GM04503 (cell line): ENCODE data around the gene RNF167.
A peak's percentile ranks its signal among the peaks of the same experiment; 100 is the strongest.
"Not testable (repeated sequence)": the region's sequence is repeated elsewhere in the genome, so short reads cannot be mapped to it uniquely, and the experiment has no call there.

ENCODE experiments used
- DNase-seq: peaks from one replicate; pipeline ENCODE4 v3.0.0-alpha.2; 2012; ENCODE audit warnings: low read depth

Gene RNF167

DNA sequence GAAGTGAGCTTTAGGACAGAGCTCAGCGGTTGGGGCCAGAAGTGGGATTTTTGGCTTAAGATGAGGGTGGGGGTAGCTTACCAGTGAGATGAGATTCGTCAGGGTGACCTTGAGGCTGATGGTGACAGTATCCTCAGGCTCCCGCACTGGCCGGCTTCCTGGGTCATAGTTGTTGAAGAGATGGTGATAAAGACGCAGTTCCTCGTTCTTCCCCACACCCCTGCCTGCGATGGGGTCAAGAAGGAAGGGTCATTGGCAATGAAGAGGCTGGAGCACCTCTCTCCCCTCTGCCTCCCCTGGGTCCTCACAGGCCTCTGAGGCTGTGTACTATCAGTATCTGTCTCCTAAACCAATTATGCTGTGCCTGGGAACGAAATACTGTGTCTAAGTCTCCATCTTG, 37.5 kb upstream of the RNF167 start:
- DNase-seq = no peak

DNA sequence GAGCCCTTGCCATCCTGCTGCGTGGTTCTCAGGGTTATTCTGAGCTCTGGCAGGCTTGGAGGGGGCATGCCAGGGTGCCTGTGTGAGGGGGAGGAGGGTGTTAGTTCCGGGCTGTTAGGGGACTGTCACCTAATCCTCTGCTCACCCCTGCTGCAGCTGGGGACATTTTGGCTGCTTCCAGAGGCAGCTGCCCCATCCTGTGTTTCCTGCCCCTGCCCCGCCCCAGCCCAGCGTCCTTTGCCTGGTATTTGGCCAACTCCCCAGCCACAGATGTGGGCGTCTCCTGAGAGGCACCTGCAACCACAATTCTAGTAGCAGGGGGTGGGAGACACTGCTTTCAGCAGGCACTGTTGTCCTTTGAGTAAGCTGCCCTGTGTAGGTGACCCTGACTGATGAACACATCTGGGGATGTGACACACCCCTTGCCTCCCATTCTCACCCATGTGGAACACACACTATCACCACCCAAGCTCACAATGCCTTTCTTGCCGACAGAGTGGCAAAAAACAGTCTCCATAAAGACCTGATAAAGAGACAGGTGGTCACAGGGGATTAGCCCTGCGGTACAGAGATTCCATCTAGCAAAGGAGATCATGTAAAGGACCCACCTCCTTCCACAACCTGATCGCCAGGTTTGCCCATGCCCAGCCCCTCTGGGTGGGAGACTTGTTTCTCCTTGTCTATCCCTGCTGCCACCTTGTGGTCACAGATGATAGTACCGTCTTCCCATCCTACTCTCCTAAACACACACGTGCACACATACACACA, 36.8 kb upstream of the RNF167 start, which contains the start of gene CHRNE:
TSS of gene CHRNE (minus strand) at position 48 of the 768 bp plus-strand sequence. CDS start at position 13, 35 bp downstream.
- no peak for DNase-seq

DNA sequence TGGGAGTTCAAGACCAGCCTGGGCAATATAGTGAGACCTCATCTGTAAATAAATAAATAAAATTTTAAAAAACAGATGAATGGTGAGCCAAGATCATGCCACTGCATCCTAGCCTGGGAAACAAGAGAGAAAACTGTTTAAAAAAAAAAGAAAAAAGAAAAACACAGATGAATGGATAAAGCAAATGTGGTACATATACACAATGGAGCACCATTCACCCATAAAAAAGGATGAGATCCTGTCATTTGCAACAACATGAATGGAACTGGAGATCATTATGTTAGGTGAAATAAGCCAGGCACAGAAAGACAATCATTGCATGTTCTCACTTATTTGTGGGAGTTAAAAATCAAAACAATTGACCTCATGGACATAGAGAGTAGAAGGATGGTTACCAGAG, 33.4 kb upstream of the RNF167 start:
- DNase-seq = not testable (repeated sequence)

DNA sequence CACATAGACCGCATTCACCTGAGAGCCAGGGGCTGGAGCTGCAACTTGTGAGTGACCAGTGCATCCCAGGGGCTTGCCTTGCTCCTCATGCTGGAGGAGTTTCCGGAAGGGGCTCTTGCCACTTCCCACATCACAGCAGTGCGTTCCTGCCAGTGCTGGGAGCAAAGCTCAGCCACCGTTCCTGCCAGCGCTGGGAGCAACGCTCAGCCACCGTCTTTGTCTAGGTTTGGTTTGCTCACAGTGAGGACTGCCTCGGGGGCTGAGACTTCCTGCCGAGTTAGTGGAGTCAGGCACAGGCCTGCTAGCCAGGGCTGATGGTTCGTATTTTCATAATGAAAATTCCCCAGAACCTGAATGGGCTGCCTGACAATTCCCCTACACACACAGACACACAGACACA, 31.8 kb upstream of the RNF167 start:
- no peak for DNase-seq

DNA sequence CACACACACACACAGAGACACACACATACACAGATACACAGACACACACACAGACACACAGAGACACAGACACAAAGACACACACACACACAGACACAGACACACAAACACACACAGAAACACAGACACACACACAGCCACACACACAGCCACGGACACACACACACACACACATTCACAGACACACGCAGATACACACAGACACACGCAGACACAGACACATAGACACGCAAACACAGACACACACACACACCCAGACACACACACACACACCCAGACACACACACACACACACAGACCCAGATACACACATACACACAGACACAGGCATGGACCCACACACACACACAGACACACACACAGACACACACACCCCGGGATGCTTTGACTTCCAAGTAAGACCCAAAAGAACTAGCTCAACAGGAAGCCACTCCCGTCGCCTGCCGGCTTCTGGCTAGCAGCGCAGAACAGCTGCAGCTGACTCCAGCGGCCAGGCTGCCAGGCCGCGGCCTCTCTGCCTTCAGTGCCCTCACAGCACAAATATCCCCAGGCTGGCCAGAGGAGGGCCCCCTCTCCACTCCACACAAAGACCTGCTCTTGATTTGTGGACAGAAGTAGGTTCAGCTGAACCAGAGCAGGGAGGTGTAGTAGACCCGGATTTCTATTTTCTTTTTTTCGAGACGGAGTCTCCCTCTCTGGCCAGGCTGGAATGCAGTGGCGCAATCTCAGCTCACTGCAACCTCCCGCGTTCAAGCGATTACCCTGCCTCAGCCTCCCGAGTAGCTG, 31.2 kb upstream of the RNF167 start:
- DNase-seq = peak; percentile 81

DNA sequence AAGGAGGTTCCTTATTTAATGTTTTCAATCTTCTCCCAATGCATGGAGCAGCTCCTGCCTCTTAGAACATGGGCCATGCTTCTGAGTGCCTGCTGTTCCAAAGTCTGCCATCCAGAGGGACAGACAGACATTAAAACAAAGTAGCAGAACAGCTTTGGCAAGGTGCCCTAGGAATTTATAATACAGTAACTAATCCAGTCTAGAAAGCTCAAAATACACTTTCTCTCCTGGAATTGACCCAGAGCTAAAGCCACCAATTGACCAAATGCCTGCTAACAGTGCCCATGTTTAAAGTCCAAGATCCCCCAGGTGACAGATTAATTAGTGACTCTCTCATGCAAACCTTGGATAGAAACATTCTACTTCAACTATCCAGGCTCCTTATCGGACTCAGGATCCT, 26.1 kb upstream of the RNF167 start:
- DNase-seq = no peak

DNA sequence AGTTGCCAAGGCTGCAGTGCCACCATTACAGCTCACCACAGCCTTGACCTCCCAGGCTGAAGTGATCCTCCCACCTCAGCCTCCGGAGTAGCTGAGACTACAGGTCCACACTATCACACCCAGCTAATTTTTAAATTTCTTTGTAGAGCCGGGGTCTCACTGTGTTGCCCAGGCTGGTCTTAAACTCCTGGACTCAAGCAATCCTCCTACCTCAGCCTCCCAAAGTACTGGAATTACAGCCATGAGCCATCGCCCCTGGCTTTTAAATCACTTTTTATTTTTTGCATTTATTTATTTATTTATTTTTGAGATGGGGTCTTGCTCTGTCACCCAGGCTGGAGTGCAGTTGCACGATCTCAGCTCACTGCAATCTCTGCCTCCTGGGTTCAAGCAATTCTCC, 25.5 kb upstream of the RNF167 start:
- DNase-seq = not testable (repeated sequence)

DNA sequence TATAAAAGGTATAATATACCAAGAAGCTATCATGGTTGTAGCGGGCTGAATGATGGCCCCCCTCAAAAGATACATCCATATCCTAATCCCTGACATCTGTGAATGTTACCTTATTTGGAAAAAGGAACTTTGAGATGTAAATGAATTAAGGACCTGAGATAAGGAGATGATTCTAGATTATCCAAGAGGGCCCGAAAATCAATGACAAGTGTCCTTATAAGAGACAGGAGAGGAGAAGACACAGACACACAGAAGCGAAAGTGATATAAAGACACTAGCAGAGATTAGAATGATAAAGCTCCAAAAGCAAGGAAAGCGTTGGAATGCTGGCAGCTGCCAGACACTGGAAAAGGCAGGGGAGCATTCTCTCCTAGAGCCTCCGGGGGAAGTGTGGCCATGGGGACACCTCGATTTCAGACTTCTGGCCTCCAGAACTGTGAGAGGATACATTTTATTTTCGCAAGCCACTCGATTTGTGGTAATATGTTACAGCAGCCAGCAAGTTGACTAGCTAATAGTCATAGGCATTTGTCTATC, 20.5 kb upstream of the RNF167 start:
- DNase-seq = no peak

DNA sequence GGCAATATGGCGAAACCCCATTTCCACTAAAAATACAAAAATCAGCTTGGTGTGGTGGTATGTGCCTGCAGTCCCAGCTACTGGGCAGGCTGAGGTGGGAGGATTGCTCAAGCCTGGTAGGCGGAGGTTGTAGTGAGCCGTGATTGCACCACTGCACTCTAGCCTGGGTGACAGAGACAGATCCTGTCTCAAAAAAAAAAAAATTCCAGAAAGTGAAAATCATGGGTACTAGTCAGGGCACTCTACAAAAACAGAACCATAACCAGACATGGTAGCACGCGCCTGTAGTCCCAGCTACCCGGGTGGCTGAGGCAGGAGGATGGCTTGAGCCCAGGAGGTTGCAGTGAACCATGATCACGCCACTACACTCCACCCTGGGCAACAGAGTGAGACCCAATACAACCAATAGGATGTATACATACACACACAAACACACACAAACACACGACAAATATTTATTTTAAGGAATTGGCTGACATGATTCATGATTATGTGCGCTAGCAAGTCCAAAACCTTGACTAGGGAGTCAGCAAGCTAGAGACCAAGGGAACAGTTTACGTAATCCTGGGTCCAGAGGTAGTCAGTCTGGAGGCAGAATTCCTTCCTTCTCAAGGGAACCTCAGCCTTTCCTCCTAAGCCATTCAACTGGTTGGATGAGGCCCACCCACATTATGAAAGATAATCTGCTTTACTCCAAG, 19.6 kb upstream of the RNF167 start:
- no peak for DNase-seq

DNA sequence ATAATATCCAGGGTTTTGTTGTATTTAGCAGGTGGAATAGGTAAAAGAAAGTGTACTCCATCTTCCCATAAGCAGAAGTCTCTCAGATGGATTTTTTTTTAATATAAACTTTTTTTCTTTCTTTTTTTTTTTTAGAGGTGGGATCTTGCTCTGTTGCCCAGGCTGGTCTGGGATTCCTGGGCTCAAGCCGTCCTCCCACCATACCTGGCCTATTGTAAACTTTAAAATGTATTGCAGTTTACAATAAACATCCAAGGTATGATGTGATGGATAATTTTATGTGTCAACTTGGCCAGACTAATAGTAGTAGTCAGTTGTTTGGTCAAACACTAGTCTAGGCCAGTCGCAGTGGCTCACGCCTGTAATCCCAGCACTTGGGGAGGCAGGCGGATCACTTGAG, 18.7 kb upstream of the RNF167 start:
- DNase-seq = no peak

DNA sequence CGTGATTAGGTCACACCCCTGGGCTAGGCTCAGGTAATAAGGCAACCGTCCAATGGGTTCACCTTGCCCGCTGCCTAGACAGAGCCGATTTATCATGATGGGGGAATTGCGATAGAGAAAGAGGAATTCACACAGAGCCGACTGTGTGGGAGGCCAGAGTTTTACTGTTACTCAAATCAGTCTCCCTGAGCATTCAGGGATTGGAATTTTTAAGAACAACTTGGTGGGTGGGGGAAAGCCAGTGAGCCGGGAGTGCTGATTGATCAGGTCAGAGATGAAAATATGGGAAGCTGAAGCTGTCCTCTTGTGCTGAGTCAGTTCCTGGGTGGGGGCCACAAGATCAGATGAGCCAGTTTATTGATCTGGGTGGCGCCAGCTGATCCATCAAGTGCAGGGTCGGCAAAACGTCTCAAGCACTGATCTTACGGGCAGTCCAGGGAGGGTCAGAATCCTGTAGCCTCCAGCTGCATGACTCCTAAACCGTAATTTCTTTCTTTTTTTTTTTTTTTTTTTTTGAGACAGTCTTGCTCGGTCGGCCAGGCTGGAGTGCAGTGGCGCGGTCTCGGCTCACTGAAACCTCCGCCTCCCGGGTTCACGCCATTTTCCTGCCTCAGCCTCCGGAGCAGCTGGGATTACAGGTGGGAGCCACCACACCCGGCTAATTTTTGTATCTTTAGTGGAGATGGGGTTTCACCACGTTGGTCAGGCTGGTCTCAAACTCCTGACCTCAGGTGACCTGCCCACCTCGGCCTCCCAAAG, 13.3 kb upstream of the RNF167 start:
- DNase-seq = not testable (repeated sequence)

DNA sequence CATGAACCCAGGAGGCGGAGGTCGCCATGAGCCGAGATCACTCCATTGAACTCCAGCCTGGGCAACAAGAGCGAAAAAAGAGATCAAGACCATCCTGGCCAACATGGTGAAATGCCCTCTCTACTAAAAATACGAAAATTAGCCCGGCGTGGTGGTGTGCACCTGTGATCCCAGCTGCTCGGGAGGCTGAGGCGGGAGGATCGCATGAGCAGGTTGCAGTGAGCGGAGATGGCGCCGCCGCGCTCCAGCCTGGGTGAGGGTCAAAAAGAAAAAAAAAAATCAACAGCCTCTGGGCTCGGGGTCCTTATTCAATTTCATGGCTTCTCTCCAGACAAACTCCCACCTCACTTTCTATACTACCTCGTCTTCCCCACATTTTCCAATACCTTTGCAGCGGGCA, 11.2 kb upstream of the RNF167 start:
- DNase-seq = no peak

DNA sequence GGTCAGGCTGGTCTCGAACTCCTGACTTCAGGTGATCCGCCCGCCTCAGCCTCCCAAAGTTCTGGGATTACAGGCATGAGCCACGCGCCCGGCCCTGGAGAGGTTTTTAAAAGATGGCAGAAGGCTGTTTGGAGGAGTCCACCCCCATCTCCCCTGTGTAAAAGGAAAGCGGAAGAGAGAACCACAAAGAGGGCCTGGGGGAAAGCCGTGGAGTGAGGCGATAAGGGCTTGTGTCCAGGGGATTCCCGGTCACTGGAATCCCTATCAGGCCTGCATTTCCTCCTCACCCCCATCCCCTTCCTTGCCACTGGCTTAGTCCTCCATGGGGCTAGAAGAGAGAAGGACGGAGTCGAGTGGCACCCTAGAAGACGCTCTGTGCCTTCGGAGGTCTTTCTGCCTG, 8.1 kb upstream of the RNF167 start, which contains the start of gene GP1BA:
TSS of gene GP1BA (plus strand) at position 315 of the 400 bp plus-strand sequence. CDS start 328 bp downstream, outside the sequence.
- no peak for DNase-seq

DNA sequence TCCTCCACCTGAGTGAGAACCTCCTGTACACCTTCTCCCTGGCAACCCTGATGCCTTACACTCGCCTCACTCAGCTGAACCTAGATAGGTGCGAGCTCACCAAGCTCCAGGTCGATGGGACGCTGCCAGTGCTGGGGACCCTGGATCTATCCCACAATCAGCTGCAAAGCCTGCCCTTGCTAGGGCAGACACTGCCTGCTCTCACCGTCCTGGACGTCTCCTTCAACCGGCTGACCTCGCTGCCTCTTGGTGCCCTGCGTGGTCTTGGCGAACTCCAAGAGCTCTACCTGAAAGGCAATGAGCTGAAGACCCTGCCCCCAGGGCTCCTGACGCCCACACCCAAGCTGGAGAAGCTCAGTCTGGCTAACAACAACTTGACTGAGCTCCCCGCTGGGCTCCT, 7.3 kb upstream of the RNF167 start:
- no peak for DNase-seq

DNA sequence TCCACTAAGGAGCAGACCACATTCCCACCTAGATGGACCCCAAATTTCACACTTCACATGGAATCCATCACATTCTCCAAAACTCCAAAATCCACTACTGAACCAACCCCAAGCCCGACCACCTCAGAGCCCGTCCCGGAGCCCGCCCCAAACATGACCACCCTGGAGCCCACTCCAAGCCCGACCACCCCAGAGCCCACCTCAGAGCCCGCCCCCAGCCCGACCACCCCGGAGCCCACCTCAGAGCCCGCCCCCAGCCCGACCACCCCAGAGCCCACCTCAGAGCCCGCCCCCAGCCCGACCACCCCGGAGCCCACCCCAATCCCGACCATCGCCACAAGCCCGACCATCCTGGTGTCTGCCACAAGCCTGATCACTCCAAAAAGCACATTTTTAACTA, 6.4 kb upstream of the RNF167 start:
- no peak for DNase-seq

DNA sequence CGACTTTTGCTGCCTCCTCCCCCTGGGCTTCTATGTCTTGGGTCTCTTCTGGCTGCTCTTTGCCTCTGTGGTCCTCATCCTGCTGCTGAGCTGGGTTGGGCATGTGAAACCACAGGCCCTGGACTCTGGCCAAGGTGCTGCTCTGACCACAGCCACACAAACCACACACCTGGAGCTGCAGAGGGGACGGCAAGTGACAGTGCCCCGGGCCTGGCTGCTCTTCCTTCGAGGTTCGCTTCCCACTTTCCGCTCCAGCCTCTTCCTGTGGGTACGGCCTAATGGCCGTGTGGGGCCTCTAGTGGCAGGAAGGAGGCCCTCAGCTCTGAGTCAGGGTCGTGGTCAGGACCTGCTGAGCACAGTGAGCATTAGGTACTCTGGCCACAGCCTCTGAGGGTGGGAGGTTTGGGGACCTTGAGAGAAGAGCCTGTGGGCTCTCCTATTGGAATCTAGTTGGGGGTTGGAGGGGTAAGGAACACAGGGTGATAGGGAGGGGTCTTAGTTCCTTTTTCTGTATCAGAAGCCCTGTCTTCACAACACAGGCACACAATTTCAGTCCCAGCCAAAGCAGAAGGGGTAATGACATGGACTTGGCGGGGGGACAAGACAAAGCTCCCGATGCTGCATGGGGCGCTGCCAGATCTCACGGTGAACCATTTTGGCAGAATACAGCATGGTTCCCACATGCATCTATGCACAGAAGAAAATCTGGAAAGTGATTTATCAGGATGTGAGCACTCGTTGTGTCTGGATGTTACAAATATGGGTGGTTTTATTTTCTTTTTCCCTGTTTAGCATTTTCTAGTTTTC, 5.7 kb upstream of the RNF167 start:
- no peak for DNase-seq

DNA sequence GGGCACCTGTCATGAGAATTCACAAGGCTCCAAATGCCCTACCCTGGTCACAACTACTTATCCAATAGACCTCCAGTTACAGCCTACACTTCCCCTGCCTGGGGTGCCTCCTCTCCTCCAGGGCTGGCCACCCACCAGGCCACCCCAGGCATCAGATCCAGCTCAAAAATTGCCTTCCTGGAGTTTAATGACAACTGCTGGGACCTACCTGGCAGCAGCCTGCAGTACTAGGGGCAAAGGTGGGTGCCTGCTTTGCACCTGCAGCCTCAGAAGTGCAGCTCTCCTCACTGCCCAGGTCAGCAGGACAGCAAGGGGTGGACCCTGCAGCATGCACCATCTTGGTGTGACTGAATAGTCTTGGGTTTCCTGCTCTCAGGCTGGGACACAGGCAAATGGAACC, 4.4 kb upstream of the RNF167 start:
- no peak for DNase-seq

DNA sequence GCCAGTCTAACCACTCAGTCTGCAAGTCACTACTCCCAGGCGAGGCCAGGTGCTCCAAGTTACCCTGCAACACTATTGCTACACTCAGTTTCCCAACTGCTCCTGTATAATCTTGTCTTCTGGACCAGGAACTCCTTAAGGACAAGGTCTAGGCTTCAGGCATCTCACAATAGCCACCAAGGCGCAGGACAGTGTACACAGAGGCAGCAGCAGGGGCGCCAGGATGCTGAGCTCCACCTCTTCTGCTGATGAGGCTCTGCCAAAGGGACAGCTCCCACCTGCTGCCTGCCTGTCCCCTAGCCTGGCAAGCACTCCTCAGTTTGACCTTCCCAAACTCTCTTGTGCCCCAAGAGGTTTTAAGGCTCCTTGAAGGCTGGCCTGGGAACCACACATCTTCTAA, 3.6 kb upstream of the RNF167 start:
- no peak for DNase-seq

DNA sequence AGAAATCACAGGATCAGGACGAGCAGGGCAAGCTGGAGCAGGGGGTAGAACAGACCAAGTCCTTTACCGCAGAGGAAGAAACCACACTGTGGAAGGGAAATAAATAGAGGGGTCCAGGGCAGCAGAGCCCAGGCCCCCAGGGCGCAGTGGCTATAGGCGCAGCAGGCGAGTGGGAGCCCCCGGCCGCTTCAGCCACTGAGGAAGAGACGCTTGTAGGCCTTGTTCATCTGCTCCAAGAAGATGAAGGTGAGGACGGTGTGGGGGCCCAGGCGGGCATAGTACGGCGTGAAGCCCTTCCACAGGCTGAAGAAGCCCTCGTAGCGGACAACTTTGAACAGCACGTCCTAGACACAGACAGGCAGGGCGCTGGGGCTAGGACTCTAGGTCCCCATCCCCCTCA, 2.5 kb upstream of the RNF167 start:
- DNase-seq = no peak

DNA sequence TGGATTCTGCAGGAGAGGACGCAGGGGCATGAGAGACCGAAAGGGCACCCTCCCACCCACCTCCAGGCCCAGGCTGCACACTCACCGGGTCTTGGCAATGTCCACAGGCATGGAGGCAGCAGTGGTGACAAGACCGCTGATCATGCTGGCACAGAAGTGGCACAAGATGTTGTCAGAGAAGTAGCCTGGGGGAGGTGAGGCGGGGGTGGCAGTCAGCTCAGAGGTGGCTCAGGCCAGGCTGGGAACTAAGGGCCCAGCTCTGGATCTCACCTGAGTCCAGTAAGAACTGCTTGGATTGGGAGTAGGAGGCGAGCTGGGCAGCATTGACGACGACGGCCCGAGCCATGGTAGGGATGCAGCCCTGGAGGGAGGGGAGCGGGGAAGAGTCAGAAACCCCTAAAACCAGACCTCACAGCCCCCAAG, 2.0 kb upstream of the RNF167 start:
- DNase-seq = no peak
